Cardiac muscle cell (in vitro differentiated cells and primary cell): ENCODE results near the gene KSR1. TPM values are rescaled to one million over a fixed set of nuclear protein-coding genes. Genes with fewer than 3 reads are reported as not detected.

Experiments used
- DNase-seq, 2 donors: peaks; one replicate each; pipeline versions ENCODE4 v3.0.0 to v3.0.0-alpha.2; 2010 to 2017; ENCODE audit warnings: low read depth in 1 of 2, low spot score in 1 of 2
- H3K27ac ChIP-seq: fragments of 200-600 bp; sonication (generic); 2 replicates; pipeline ENCODE4 v1.5.1; 2016
- H3K27me3 ChIP-seq: fragments of 200-600 bp; sonication (generic); 2 replicates; pipeline ENCODE4 v1.6.0; 2016; ENCODE audit warnings: control low read depth
- H3K36me3 ChIP-seq: fragments of 200-600 bp; sonication (generic); 2 replicates; pipeline ENCODE4 v1.5.1; 2016; ENCODE audit warnings: control low read depth
- H3K4me1 ChIP-seq: fragments of 200-600 bp; sonication (generic); 2 replicates; pipeline ENCODE4 v1.8.1; 2017; ENCODE audit warnings: low read depth, mild to moderate bottlenecking, mixed run types
- H3K4me3 ChIP-seq: fragments of 200-600 bp; sonication (generic); 2 replicates; pipeline ENCODE4 v1.5.1; 2016; ENCODE audit warnings: mild to moderate bottlenecking
- H3K9me3 ChIP-seq: fragments of 200-600 bp; sonication (generic); 2 replicates; pipeline ENCODE4 v1.5.1; 2017; ENCODE audit warnings: low read depth, mild to moderate bottlenecking, control low read depth
- CTCF ChIP-seq: IDR thresholded peaks from 2 replicates; pipeline ENCODE4 v1.5.1; 2012; ENCODE audit warnings: low read depth, mild to moderate bottlenecking, low read length
- polyA plus RNA-seq: library from polyadenylated mRNA; unstranded; fragments of >200 nt; fragmentation: Nextera tagmentation; extraction: Ambion mirVana; gene quantifications from 2 replicates; pipeline ENCODE4 v1.2.1, GENCODE V29; 2016
- total RNA-seq: library from RNA; depleted of rRNA; stranded (reverse); fragments of >200 nt; gene quantifications from 2 replicates; pipeline ENCODE4 v1.2.3, GENCODE V29; 2016

Gene KSR1
- total and polyA plus RNA-seq, 2 experiments from 2014 or later = 15.7 to 29.0 TPM

GRCh38 chr17:27573548-27573947 is 117.3 kb downstream of the KSR1 start:
- Histone ChIP-seq H3K4me3 (no peak overlapping the region), H3K9me3 (no peaks in the 10 kb centered on the region), H3K27ac (peak overlapping the region; percentile 41), H3K4me1 (peaks cover 76% of the 10 kb centered on the region), H3K36me3 (no peaks in the 10 kb centered on the region), H3K27me3 (no peaks in the 10 kb centered on the region)
- DNase-seq = no peak
- no peak for TF ChIP-seq CTCF

- H3K27ac ChIP-seq = peak overlapping the region; percentile 41
- DNase-seq = peak; percentile 28 to 71
- H3K27me3 ChIP-seq = no peaks in the 10 kb centered on the region
- peaks cover 77% of the 10 kb centered on the region for H3K4me1 ChIP-seq
- no peaks in the 10 kb centered on the region for H3K9me3 ChIP-seq
- TF ChIP-seq CTCF = no peak
- H3K36me3 ChIP-seq = no peaks in the 10 kb centered on the region
- H3K4me3 ChIP-seq = no peak overlapping the region
These were observed 117.8 kb downstream of the KSR1 start for GRCh38 chr17:27573971-27574525.

GRCh38 chr17:27575096-27575911 is 119.1 kb downstream of the KSR1 start:
- Histone ChIP-seq H3K27ac (peak overlapping the region; percentile 32), H3K9me3 (no peaks in the 10 kb centered on the region), H3K27me3 (no peaks in the 10 kb centered on the region), H3K4me1 (peaks cover 70% of the 10 kb centered on the region), H3K36me3 (no peaks in the 10 kb centered on the region), H3K4me3 (no peak overlapping the region)
- TF ChIP-seq CTCF = no peak
- no peak for DNase-seq

- DNase-seq = no peak
- H3K4me1 ChIP-seq = peaks cover 65% of the 10 kb centered on the region
- H3K9me3 ChIP-seq = no peaks in the 10 kb centered on the region
- H3K36me3 ChIP-seq = no peaks in the 10 kb centered on the region
- TF ChIP-seq CTCF = no peak
- no peaks in the 10 kb centered on the region for H3K27me3 ChIP-seq
- H3K4me3 ChIP-seq = no peak overlapping the region
- H3K27ac ChIP-seq = peak overlapping the region; percentile 32
These were observed 119.6 kb downstream of the KSR1 start for GRCh38 chr17:27575912-27576252.

- no peak for TF ChIP-seq CTCF
- peaks cover 58% of the 10 kb centered on the region for H3K4me1 ChIP-seq
- H3K4me3 ChIP-seq = no peak overlapping the region
- no peaks in the 10 kb centered on the region for H3K27me3 ChIP-seq
- peak in 1 of 2 donors; percentile 45 for DNase-seq
- H3K27ac ChIP-seq = peak overlapping the region; percentile 74
- H3K36me3 ChIP-seq = no peaks in the 10 kb centered on the region
- no peaks in the 10 kb centered on the region for H3K9me3 ChIP-seq
These were observed 120.3 kb downstream of the KSR1 start for GRCh38 chr17:27576477-27577083.
